Tibial artery (tissue), 4 donors: ENCODE data around the gene ARAP1.

Experiments
- DNase-seq, 2 donors: peaks; one replicate each; pipeline ENCODE4 v3.0.0-alpha.2; 2019
- H3K27ac ChIP-seq, 2 donors: fragments of 200-600 bp; sonication (generic) in 1 of 2; 1 replicate in 1 of 2; 2 replicates in 1 of 2; pipeline ENCODE4 v1.5.1; 2018 to 2019; ENCODE audit warnings: mild to moderate bottlenecking in 1 of 2
- H3K27me3 ChIP-seq, 2 donors: fragments of 200-600 bp; sonication (generic) in 1 of 2; one replicate each; pipeline versions ENCODE4 v1.5.1 to v1.6.0; 2016 to 2019
- H3K36me3 ChIP-seq, 3 donors: fragments of 200-600 bp; sonication (generic) in 2 of 3; one replicate each; pipeline ENCODE4 v1.5.1; 2016 to 2019; ENCODE audit warnings: mild to moderate bottlenecking in 2 of 3
- H3K4me1 ChIP-seq, 4 donors: fragments of 200-600 bp; sonication (generic) in 2 of 4; 1 replicate in 3 of 4; 2 replicates in 1 of 4; pipeline ENCODE4 v1.5.1; 2016 to 2019
- H3K4me3 ChIP-seq, 2 donors: fragments of 200-600 bp; sonication (generic) in 1 of 2; 1 replicate in 1 of 2; 2 replicates in 1 of 2; pipeline ENCODE4 v1.5.1; 2018 to 2019; ENCODE audit warnings: mild to moderate bottlenecking in 2 of 2
- H3K9me3 ChIP-seq, 3 donors: fragments of 200-600 bp; sonication (generic) in 1 of 3; one replicate each; pipeline ENCODE4 v1.5.1; 2016 to 2019
- CTCF ChIP-seq, 2 experiments: fragments of 200-600 bp in 1 of 2; fragments of 450-650 bp in 1 of 2; IDR thresholded peaks; one replicate each; pipeline ENCODE4 v1.5.1; 2017 to 2019; ENCODE audit warnings: antibody characterized with exemption in 2 of 2, mild to moderate bottlenecking in 1 of 2, moderate library complexity in 1 of 2
- intact Hi-C: fragments of 100-400 bp; cut with DNase I; formaldehyde crosslinking; loops from one replicate; pipeline ENCODE4 v1.15.0; 2023; ENCODE audit warnings: low total_unique reads

Gene ARAP1

DNA sequence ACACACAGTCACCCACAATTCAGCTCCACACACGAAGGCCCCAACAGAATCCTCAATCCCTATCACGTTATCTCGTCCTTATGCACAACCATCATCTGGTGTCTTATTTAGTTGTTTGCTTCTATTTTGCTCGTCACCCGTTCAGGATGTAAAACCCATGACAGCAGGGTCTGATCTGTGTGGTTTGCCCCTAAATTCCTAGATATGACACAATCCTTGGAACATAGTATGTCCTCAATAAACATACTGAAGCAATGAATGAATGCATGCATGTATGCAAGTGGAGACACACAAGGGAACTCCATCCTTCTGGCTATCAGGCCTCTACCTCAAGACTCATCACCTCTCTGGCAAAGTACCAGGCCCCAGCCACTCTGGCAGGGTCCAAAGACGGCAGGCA is 21.5 kb upstream of the ARAP1 start:
- Histone ChIP-seq H3K27me3 (no peaks in the 10 kb centered on the region), H3K9me3 (no peaks in the 10 kb centered on the region), H3K27ac (no peak overlapping the region), H3K36me3 (peaks cover 0 to 16% (median 0%) of the 10 kb centered on the region in 3 donors), H3K4me1 (peaks cover 0 to 45% (median 14%) of the 10 kb centered on the region in 4 donors), H3K4me3 (no peak overlapping the region)
- no peak for TF ChIP-seq CTCF (IDR thresholded peaks at IDR 0.05)
- intact Hi-C loops: no loop called here
- no peak for DNase-seq

DNA sequence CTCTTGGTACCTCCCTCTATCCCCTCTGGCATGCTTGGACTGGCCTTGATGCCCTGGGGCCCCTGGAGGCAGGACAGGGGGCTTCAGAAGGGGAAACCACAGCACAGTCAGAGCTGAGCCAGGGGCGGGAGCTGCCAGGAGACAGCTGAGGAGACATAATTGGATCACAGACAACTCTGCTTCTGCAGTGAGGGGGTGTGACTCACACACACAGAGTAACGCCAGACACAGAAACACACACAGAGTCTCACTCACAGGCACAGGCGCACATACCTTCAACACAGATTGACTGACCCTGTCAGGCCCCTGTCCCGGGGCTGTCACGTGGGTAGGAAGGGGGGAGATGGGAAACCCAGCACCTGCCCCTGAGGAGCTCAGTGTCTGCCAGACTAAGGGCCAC is 21.1 kb upstream of the ARAP1 start:
- peak in 1 of 2 donors; percentile 47 for DNase-seq
- no peak overlapping the region for H3K4me3 ChIP-seq
- no peak for TF ChIP-seq CTCF (IDR thresholded peaks at IDR 0.05)
- no peaks in the 10 kb centered on the region for H3K27me3 ChIP-seq
- no peaks in the 10 kb centered on the region for H3K9me3 ChIP-seq
- no peak overlapping the region for H3K27ac ChIP-seq
- peaks cover 0 to 16% (median 0%) of the 10 kb centered on the region in 3 donors for H3K36me3 ChIP-seq
- H3K4me1 ChIP-seq: peaks cover 0 to 42% (median 12%) of the 10 kb centered on the region in 4 donors
- intact Hi-C loops: no loop called here

DNA sequence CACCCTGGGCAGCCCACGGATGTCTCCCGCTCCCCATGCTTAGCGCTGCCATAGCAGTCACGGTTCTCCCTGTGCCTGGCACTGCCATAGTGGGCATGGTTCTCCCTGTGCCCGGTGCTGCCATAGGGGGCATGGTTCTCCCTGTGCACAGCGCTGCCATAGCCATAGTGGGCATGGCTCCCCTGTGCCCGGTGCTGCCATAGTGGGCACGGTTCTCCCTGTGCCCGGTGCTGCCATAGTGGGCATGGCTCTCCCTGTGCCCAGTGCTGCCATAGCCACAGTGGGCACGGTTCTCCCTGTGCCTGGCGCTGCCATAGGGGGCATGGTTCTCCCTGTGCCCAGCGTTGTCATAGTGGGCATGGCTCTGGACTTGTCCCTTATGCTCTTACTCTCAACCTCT is 19.9 kb upstream of the ARAP1 start:
- DNase-seq: no peak
- Histone ChIP-seq H3K36me3 (peaks cover 0 to 16% (median 0%) of the 10 kb centered on the region in 3 donors), H3K27me3 (no peaks in the 10 kb centered on the region), H3K4me1 (peaks cover 0 to 30% (median 6%) of the 10 kb centered on the region in 4 donors), H3K27ac (no peak overlapping the region), H3K9me3 (no peaks in the 10 kb centered on the region), H3K4me3 (no peak overlapping the region)
- no peak for TF ChIP-seq CTCF (IDR thresholded peaks at IDR 0.05)
- intact Hi-C loops: no loop called here

DNA sequence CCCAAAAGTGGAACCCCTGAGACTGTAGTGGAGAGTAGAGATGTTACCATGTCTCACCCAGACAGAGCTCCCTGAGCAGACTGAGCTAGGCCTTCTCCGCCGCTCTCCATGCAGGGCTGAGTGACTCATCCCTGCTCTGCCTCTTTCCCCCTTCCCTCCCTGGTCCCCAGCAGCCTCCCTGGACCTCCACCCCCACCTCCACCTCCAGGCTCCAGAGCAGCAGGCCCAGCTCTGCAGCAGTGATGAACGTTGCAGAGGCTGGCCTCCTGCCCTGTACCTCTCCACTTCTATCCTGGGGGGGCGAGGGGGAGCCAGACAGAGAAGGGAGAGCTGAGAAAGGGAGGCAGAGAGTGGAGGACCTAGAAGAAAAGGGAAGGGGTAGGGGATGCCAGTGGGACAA is 19.3 kb upstream of the ARAP1 start:
- peaks cover 0 to 25% (median 3%) of the 10 kb centered on the region in 4 donors for H3K4me1 ChIP-seq
- H3K36me3 ChIP-seq: peaks cover 0 to 16% (median 0%) of the 10 kb centered on the region in 3 donors
- no peaks in the 10 kb centered on the region for H3K9me3 ChIP-seq
- TF ChIP-seq CTCF (IDR thresholded peaks at IDR 0.05): no peak
- H3K27me3 ChIP-seq: no peaks in the 10 kb centered on the region
- no peak overlapping the region for H3K4me3 ChIP-seq
- DNase-seq: no peak
- intact Hi-C loops: no loop called here
- H3K27ac ChIP-seq: no peak overlapping the region

- peaks cover 0 to 25% (median 3%) of the 10 kb centered on the region in 4 donors for H3K4me1 ChIP-seq
- H3K27ac ChIP-seq: no peak overlapping the region
- no peaks in the 10 kb centered on the region for H3K27me3 ChIP-seq
- peaks cover 0 to 13% (median 0%) of the 10 kb centered on the region in 3 donors for H3K36me3 ChIP-seq
- H3K9me3 ChIP-seq: no peaks in the 10 kb centered on the region
- no peak for DNase-seq
- no peak overlapping the region for H3K4me3 ChIP-seq
- TF ChIP-seq CTCF (IDR thresholded peaks at IDR 0.05): no peak
- intact Hi-C loops: no loop called here
Measured at GRCh38 chr11:72770799-72771198, 18.6 kb upstream of the ARAP1 start.

DNA sequence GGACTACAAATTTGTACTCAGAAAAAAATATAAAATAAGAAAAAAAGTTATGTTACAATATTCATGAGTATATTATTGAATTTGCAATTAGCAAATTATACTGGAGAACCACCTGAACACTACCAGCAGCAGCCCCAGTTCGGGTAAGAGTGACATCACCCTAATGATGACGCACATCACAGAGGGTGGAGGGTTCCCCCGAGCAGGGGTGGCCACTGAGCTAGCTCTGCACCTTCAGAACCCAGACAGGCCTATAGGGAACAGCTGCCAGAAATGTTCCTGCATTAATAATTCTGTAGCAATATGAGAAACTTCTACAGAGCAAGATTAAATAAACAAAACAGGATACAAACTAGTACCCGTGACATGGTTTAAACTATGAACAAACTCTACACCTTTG is 17.5 kb upstream of the ARAP1 start:
- Histone ChIP-seq H3K27me3 (no peaks in the 10 kb centered on the region), H3K27ac (no peak overlapping the region), H3K4me3 (no peak overlapping the region), H3K36me3 (peaks cover 0 to 13% (median 0%) of the 10 kb centered on the region in 3 donors), H3K4me1 (peaks cover 0 to 19% (median 3%) of the 10 kb centered on the region in 4 donors), H3K9me3 (no peaks in the 10 kb centered on the region)
- no peak for DNase-seq
- intact Hi-C loops: no loop called here
- no peak for TF ChIP-seq CTCF (IDR thresholded peaks at IDR 0.05)
